NCI-H1436 (cell line): Measurements from ENCODE around the gene OGFOD2.
"Not testable (repeated sequence)": the region's sequence is repeated elsewhere in the genome, so short reads cannot be mapped to it uniquely, and the experiment has no call there.

Experiments
- DNase-seq: peaks from one replicate; lab custom pipeline; 2025; lab: John Stamatoyannopoulos, UW

Gene OGFOD2

GRCh38 chr12:123005081-123005626 is 30.1 kb downstream of the OGFOD2 start:
- no peak for DNase-seq

- DNase-seq = no peak
Measured at GRCh38 chr12:123006977-123007376, 31.9 kb downstream of the OGFOD2 start.

- DNase-seq = no peak
Measured at GRCh38 chr12:123010110-123010509, 35.1 kb downstream of the OGFOD2 start.

GRCh38 chr12:123010681-123011080 is 35.6 kb downstream of the OGFOD2 start:
- no peak for DNase-seq

- no peak for DNase-seq
Measured at GRCh38 chr12:123011701-123012100, 36.7 kb downstream of the OGFOD2 start.

GRCh38 chr12:123013185-123014095 is 38.4 kb downstream of the OGFOD2 start:
- no peak for DNase-seq

GRCh38 chr12:123014473-123014872 is 39.4 kb downstream of the OGFOD2 start:
- DNase-seq = not testable (repeated sequence)

- DNase-seq = no peak
Measured at GRCh38 chr12:123017753-123018152, 42.7 kb downstream of the OGFOD2 start.

GRCh38 chr12:123019841-123020138 is 44.7 kb downstream of the OGFOD2 start:
- no peak for DNase-seq

GRCh38 chr12:123021688-123022604 is 46.9 kb downstream of the OGFOD2 start:
- no peak for DNase-seq

GRCh38 chr12:123022846-123023245 is 47.8 kb downstream of the OGFOD2 start:
- DNase-seq = no peak

GRCh38 chr12:123024819-123025391 is 49.9 kb downstream of the OGFOD2 start:
- no peak for DNase-seq

- DNase-seq = no peak
Measured at GRCh38 chr12:123026094-123026853, 51.2 kb downstream of the OGFOD2 start.

- DNase-seq = no peak
Measured at GRCh38 chr12:123027726-123028445, 52.8 kb downstream of the OGFOD2 start.

GRCh38 chr12:123028475-123028874 is 53.4 kb downstream of the OGFOD2 start:
- no peak for DNase-seq

- DNase-seq = no peak
Measured at GRCh38 chr12:123029550-123029949, 54.5 kb downstream of the OGFOD2 start.
